22Rv1 (cell line): ENCODE results near the gene FAF1.

Source experiments
- CTCF ChIP-seq: fragments of 450-650 bp; IDR thresholded peaks from 2 replicates; pipeline ENCODE4 v1.5.1; 2017; ENCODE audit warnings: mild to moderate bottlenecking
- ZFX ChIP-seq: fragments of 450-650 bp; IDR thresholded peaks from 2 replicates; pipeline ENCODE4 v1.6.1; 2017; ENCODE audit warnings: antibody characterized with exemption, borderline replicate concordance

GRCh38 chr1:50959913-50960844 is at the start of gene FAF1:
- TF ChIP-seq CTCF (peak; percentile 45), ZFX (no peak)
